Cardiac fibroblast (primary cell): ENCODE measurements around the gene APBB1.

Source experiments
- DNase-seq, 2 donors: peaks; one replicate each; pipeline versions ENCODE4 v3.0.0 to v3.0.0-alpha.2; 2010; ENCODE audit warnings: low read depth in 2 of 2
- H3K4me3 ChIP-seq, 2 donors: replicated peaks in 1 of 2; 1 replicate in 1 of 2; 2 replicates in 1 of 2; pipeline ENCODE4 v1.5.1; 2011; ENCODE audit warnings: low read depth in 2 of 2, low read length in 2 of 2, mild to moderate bottlenecking in 2 of 2, moderate library complexity in 1 of 2
- TF ChIP-seq, protein P1 (sequence below): IDR thresholded peaks from one replicate; pipeline ENCODE4 v1.5.1; 2011; ENCODE audit warnings: low read depth, mild to moderate bottlenecking, low read length, inconsistent platforms

APBB1 gene

DNA sequence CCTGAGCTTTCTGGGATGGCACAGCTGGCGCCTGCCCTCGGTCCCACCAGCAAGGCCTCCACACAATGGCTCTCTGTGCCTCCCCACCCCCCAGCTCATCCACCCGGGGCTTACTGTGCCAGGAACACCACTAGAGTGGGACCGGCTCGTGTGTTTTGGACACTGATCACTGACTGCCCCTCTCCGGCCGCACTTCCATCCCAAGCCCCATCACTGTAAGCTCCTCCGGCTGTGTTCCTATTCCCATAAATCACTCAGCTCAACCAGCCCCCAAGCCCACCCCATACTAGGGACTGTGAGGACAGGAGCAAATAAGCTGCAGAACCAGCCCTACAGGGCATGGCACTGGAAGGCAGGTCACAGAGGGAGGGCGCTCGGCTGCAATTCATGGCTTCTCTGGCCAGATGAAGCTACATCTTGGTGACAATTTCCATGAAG is 7.3 kb downstream of the APBB1 start:
- TF ChIP-seq, protein P1, sequence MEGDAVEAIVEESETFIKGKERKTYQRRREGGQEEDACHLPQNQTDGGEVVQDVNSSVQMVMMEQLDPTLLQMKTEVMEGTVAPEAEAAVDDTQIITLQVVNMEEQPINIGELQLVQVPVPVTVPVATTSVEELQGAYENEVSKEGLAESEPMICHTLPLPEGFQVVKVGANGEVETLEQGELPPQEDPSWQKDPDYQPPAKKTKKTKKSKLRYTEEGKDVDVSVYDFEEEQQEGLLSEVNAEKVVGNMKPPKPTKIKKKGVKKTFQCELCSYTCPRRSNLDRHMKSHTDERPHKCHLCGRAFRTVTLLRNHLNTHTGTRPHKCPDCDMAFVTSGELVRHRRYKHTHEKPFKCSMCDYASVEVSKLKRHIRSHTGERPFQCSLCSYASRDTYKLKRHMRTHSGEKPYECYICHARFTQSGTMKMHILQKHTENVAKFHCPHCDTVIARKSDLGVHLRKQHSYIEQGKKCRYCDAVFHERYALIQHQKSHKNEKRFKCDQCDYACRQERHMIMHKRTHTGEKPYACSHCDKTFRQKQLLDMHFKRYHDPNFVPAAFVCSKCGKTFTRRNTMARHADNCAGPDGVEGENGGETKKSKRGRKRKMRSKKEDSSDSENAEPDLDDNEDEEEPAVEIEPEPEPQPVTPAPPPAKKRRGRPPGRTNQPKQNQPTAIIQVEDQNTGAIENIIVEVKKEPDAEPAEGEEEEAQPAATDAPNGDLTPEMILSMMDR = no peak
- no peak overlapping the region for H3K4me3 ChIP-seq
- no peak for DNase-seq

DNA sequence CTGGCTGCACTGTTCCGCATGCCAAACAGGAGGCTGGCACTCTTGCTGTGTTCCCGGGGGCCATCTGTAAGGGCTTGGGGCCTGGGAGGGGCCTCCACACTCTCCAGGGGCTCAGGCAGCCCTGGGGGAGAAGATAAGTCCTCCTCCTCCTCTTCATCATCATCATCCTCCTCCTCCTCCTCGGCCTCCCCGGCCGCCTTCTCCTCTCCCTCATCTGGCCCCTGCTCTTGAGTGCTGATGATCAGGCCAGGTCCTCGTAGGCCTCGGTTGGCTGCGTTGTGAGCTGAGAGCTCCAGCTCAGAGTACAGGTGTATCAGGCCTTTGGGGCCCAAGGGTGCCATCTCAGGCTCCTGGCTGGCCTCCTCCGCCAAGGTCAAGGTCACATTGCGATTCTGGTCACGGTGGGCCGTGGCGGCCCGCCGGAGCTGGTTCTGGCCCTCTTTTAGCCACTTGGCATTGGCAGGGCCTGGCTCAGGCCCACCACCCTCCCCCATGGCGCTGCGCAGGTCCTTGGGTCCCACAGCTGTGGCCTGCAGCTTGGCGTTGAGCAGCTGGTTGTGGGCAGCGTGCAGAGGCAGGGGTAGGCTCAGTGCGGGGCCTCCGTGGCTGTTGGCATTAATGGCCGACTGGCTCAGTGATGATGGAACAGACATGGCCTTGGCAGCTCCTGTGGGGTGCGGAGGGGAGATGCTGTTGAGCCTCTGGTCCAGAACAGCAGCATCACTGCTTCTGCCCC is 8.0 kb downstream of the APBB1 start:
- no peak for DNase-seq
- H3K4me3 ChIP-seq = no peak overlapping the region
- TF ChIP-seq, protein P1 = no peak

DNA sequence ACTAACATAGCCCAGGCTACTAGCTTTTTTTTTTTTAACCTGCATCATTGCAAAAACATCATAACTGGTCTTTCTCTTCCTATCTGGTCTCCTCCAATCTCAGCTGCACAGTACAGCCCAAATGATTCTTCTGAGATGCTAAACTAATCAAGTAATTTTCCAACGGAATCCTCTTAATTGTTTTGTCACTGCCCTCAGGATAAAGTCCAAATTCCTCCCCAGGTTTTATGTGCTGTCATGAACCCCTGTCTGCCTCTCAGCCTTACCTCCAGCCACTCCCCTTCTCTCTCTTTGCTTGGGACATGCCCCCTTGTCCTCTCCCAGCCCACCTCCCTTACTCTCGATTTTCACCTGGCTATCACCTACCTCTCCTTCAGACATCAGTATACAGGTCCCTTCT is 12.5 kb downstream of the APBB1 start:
- TF ChIP-seq, protein P1 = no peak

DNA sequence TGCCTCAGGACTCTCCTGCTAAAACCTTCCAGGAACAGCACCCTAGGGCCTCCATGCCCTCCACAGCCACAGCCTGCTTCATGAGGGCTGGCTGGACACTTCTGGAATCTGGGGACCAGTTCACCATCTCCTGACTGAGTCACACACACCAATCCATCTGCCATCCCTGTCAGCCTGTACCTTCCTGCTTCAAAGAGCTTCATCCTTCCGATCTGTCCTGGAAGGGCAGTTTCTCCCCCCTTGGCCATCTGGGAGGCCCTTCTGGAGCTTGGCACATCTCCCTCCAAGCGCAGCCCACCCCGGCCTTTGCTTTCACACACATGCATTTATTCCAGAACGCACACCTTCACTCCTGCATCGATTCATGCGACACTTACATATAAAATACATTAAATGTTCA is 13.0 kb downstream of the APBB1 start:
- DNase-seq = no peak
- H3K4me3 ChIP-seq = no peak overlapping the region
- TF ChIP-seq, protein P1 = no peak

More for the DNA sequence above, 12.5 kb downstream of the APBB1 start:
- no peak for DNase-seq
- no peak overlapping the region for H3K4me3 ChIP-seq

DNA sequence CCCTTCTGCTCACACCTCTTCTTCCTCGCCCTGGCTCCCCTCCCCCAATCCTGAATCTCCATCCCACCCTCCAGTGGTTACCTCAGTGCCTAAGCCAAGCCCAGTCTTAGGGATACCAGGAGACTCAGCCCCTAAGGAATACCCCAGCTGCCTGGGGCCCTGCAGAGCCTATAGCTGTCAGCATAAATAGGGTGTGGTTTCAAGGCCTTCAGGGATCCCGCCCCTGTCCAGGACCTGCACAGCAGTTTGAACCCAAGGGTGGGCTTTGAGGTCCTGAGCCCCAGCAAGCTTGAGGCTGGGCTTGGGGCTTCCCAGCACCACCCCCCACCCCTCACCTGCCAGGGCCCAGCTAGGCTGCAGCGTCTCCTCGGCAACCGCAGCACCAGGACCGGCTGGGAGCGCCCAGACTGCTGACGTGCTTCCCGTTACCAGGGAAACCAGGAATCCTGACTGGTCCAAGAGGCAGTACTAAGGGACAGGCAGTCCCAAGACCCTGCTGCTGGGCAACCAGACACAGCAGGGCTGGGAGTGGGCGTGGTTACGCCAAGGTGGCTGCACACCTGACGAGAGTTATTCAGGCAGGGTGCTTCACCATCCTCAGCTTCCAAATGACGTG is 13.7 kb downstream of the APBB1 start:
- TF ChIP-seq, protein P1 = no peak
- H3K4me3 ChIP-seq = no peak overlapping the region
- DNase-seq = peak in 1 of 2 donors; percentile 12

DNA sequence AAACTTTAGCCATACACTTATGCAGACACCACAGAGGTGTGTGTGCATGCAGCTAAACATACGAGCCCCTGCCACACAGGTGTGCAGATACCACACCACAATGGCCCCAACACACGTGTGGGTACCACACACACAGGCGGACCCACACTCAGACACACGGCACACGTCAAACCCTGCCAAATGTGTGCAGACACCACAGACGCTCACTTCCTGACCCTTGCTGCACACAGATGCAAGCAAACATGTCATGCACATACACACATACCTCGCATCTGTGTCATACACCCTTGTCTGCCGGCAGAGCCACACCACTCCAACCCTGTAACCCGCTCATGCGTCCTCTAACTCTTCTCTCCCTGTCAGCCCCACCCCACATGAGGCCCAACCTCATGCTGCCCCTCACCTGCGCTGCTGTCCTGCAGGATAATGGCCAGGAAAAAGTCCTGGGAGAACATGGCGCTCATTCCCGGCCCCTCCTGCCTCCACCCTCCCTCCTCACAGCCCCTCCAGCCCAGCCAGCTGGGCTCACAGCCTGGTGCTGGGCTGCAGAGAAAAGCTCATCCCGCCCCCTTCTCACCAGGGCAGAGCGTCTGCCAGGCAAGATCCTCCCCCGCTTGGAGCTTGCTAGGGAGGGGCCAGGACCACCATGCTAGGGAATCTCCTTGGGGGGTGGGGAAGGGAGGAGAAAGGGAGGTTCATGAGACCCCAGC is 14.4 kb downstream of the APBB1 start:
- no peak overlapping the region for H3K4me3 ChIP-seq
- TF ChIP-seq, protein P1 = no peak
- peak in 1 of 2 donors; percentile 14 for DNase-seq
